ENCODE measurements around the gene NUMB. TPM values are rescaled to one million over a fixed set of nuclear protein-coding genes. Genes with fewer than 3 reads are reported as not detected.
A peak's percentile ranks its signal among the peaks of the same experiment; 100 is the strongest.

Gene NUMB
- total RNA-seq, 4 donors from 2014 or later: 27.7 to 52.8 (median 34.2) TPM

- peaks cover 19 to 81% (median 37%) of the 10 kb centered on the region in 3 donors for H3K4me1 ChIP-seq
- DNase-seq: no peak
Measured at GRCh38 chr14:73457041-73457923, 1.1 kb downstream of the NUMB start.

DNA sequence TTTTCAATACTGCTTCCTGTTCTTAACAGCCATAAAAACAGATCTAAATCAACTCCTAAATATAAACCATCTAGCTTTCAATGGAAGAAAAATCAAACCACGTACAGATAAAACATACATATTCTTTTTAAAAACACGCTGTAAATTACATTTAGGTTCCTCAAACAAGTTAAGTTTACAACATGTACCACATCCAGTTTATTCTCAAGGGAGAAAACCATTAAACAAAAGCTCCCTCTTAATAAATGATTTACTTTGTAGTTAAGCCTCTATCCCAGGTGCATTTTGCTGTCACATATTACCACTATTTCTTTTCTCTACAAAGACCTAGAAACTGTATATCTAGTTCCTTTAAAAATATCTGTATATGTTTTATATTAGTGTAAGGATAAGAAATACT, 3.1 kb downstream of the NUMB start:
- H3K4me3 ChIP-seq: no peak overlapping the region
- no peak for DNase-seq
- H3K27ac ChIP-seq: peak overlapping the region in 1 of 4 donors; percentile 2
- H3K27me3 ChIP-seq: no peaks in the 10 kb centered on the region
- intact Hi-C loops (cut with DNase I): no loop called here
- H3K9me3 ChIP-seq: no peaks in the 10 kb centered on the region
- no peaks in the 10 kb centered on the region for H3K36me3 ChIP-seq
- 13 to 21% methylated on average over 2 of the region's 2 CpGs for WGBS, 2 donors
- peaks cover 8 to 61% (median 21%) of the 10 kb centered on the region in 3 donors for H3K4me1 ChIP-seq
- TF ChIP-seq, protein P1, sequence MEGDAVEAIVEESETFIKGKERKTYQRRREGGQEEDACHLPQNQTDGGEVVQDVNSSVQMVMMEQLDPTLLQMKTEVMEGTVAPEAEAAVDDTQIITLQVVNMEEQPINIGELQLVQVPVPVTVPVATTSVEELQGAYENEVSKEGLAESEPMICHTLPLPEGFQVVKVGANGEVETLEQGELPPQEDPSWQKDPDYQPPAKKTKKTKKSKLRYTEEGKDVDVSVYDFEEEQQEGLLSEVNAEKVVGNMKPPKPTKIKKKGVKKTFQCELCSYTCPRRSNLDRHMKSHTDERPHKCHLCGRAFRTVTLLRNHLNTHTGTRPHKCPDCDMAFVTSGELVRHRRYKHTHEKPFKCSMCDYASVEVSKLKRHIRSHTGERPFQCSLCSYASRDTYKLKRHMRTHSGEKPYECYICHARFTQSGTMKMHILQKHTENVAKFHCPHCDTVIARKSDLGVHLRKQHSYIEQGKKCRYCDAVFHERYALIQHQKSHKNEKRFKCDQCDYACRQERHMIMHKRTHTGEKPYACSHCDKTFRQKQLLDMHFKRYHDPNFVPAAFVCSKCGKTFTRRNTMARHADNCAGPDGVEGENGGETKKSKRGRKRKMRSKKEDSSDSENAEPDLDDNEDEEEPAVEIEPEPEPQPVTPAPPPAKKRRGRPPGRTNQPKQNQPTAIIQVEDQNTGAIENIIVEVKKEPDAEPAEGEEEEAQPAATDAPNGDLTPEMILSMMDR (IDR thresholded peaks at IDR 0.05): no peak
- no peak for TF ChIP-seq POLR2A (IDR thresholded peaks at IDR 0.05)

More at GRCh38 chr14:73457041-73457923, 1.1 kb downstream of the NUMB start:
- no peaks in the 10 kb centered on the region for H3K27me3 ChIP-seq
- H3K27ac ChIP-seq: peak overlapping the region; percentile 96 to 98 (median 98)
- 1% methylated on average over 21 to 24 of the region's 24 CpGs for WGBS, 2 donors
- peak overlapping the region; percentile 97 to 99 (median 98) for H3K4me3 ChIP-seq
- H3K36me3 ChIP-seq: no peaks in the 10 kb centered on the region
- TF ChIP-seq, protein P1 (IDR thresholded peaks at IDR 0.05): no peak
- no peak for TF ChIP-seq POLR2A (IDR thresholded peaks at IDR 0.05)
- no peaks in the 10 kb centered on the region for H3K9me3 ChIP-seq
- intact Hi-C loops (cut with DNase I): no loop called here

DNA sequence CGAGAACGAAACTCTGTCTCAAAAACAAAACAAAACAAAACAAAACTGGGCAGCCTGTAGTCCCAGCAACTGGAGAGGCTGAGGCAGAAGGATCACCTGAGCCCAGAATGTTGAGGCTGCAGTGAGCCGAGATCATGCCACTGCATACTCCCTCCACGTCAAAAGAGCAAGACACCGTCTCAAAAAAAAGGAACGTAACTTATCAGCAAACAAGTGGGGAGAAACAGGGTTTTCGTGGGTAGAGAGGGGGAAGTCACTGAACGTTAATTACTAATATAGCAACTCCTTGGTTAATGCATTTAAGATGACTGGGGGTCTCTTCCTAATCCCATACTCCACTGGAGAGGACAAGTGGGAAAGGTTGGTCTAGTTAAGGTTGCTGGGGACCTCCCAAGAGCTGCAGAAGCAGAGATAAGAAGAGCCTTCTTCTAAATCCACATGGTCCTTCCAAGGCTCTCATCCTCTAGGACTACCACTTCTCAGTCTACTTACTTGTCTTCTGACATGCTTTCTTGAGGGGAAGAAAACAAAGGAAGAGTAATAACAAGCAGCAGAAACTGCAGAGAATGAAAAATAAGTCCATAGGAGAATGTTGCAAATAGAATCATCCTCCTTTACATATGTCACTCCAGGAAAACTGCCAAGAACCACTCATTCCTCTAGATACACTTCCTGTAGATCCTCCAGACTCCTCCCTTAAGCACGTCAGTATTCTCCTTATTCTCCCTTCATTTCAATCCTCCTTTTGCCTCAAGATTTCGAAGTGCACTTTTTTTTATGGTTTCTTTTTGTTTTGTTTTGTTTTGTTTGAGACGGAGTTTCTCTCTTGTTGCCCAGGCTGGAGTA, 5.8 kb downstream of the NUMB start:
- Histone ChIP-seq H3K27ac (no peak overlapping the region), H3K36me3 (no peaks in the 10 kb centered on the region), H3K27me3 (no peaks in the 10 kb centered on the region), H3K4me1 (peaks cover 5 to 45% (median 17%) of the 10 kb centered on the region in 3 donors), H3K9me3 (no peaks in the 10 kb centered on the region), H3K4me3 (no peak overlapping the region)
- intact Hi-C loops (cut with DNase I): no loop called here
- 48 to 68% methylated on average over 11 of the region's 11 CpGs for WGBS, 2 donors
- TF ChIP-seq, protein P1 (IDR thresholded peaks at IDR 0.05): no peak
- no peak for TF ChIP-seq POLR2A (IDR thresholded peaks at IDR 0.05)
- DNase-seq: no peak

DNA sequence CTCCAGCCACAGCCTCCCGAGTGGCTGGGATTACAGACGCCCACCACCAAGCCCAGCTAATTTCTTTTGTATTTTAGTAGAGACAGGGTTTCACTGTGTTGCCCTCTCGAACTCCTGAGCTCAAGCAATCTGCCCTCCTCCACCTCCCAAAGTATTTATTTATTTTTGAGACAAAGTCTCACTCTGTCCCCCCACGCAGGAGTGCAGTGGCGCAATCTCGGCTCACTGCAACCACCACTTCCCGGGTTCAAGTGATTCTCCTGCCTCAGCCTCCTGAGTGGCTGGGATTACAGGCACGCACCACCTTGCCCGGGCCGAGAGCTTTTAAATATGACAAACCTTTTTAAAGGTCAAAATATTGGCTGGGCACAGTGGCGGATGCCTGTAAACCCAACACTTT, 14.6 kb downstream of the NUMB start:
- intact Hi-C loops (cut with DNase I): no loop called here
- no peaks in the 10 kb centered on the region for H3K27me3 ChIP-seq
- no peak for DNase-seq
- 83 to 95% methylated on average over 4 to 10 of the region's 11 CpGs for WGBS, 2 donors
- H3K36me3 ChIP-seq: peaks cover 0 to 6% (median 0%) of the 10 kb centered on the region in 3 donors
- TF ChIP-seq POLR2A (IDR thresholded peaks at IDR 0.05): no peak
- TF ChIP-seq, protein P1 (IDR thresholded peaks at IDR 0.05): no peak
- H3K4me1 ChIP-seq: peaks cover 0 to 2% (median 0%) of the 10 kb centered on the region in 3 donors
- H3K4me3 ChIP-seq: no peak overlapping the region
- no peak overlapping the region for H3K27ac ChIP-seq
- no peaks in the 10 kb centered on the region for H3K9me3 ChIP-seq
